ENCODE measurements around the gene UTP3. TPM values are rescaled to one million over a fixed set of nuclear protein-coding genes. Genes with fewer than 3 reads are reported as not detected.

The UTP3 gene
- total and polyA plus RNA-seq, 9 of the 15 experiments (the other 6 are each of a cell fraction or from before 2014, with no cell fraction given), result 11.9 to 69.3 (median 34.0) TPM

DNA sequence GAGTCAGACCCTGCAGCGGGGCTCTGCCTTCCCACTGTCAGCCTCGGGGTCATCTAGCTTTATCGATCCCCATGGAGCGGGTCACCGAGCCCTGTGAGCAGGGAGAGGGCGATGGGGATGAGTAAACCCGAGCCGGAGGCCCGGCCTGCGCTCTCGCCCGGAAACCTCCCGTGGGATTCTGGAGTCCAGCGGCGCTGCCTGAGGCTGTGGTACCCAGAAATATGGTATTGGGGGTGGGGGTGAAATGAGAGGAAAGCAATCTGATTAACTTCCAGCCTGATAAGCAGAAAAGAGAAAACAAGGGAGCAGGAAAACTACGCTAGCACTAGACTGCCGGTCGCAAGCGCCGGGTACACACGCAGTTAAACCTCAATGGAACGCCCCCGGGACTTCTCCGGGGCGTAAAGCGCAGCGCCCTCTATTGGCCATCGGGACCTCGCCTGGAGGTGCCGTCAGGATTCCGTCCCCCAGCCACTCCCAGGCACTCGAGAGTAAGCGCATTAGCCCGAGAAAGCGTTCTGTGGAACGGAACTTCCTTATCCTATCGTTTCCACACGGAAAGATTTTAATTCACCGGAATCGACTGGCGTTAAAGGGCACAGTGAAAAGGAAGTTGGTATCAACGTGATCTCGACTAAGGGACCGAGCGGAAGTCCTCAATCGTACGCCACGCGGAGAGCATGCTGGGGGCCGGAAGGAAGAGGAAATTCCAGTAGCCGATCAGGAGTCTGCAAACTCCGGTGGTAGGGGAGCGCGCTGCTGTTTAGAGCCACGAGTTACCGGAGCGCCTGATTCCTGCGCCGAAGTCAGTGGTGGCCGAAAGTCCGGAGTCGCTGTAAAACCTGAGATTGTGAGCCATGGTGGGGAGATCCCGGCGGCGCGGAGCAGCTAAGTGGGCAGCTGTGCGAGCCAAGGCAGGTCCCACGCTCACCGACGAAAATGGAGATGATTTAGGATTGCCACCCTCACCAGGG lies at the start of gene UTP3 (continued):
- TF ChIP-seq, protein P1, sequence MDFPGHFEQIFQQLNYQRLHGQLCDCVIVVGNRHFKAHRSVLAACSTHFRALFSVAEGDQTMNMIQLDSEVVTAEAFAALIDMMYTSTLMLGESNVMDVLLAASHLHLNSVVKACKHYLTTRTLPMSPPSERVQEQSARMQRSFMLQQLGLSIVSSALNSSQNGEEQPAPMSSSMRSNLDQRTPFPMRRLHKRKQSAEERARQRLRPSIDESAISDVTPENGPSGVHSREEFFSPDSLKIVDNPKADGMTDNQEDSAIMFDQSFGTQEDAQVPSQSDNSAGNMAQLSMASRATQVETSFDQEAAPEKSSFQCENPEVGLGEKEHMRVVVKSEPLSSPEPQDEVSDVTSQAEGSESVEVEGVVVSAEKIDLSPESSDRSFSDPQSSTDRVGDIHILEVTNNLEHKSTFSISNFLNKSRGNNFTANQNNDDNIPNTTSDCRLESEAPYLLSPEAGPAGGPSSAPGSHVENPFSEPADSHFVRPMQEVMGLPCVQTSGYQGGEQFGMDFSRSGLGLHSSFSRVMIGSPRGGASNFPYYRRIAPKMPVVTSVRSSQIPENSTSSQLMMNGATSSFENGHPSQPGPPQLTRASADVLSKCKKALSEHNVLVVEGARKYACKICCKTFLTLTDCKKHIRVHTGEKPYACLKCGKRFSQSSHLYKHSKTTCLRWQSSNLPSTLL (IDR thresholded peaks at IDR 0.05), result no peak
- peak; percentile 70; the same call in 1 of the 2 replicates for TF ChIP-seq ZBTB7A (IDR thresholded peaks at IDR 0.05; ENCODE audit: borderline replicate concordance, control insufficient read depth, low read depth, low read length)
- TF ChIP-seq ZNF324 (CRISPR knock-in tag; IDR thresholded peaks at IDR 0.05), result no peak
- TF ChIP-seq ZNF695 (CRISPR knock-in tag; IDR thresholded peaks at IDR 0.05), result no peak
- no peak for TF ChIP-seq YBX1 (IDR thresholded peaks at IDR 0.05)
- TF ChIP-seq, protein P2, sequence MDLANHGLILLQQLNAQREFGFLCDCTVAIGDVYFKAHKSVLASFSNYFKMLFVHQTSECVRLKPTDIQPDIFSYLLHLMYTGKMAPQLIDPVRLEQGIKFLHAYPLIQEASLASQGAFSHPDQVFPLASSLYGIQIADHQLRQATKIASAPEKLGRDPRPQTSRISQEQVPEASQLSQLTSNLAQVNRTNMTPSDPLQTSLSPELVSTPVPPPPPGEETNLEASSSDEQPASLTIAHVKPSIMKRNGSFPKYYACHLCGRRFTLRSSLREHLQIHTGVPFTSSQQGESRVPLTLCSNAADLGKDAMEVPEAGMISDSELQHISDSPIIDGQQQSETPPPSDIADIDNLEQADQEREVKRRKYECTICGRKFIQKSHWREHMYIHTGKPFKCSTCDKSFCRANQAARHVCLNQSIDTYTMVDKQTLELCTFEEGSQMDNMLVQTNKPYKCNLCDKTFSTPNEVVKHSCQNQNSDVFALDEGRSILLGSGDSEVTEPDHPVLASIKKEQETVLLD (IDR thresholded peaks at IDR 0.05), result peak; percentile 90
- TF ChIP-seq KAT8 (IDR thresholded peaks at IDR 0.05; ENCODE audit: low read depth), result no peak
- TF ChIP-seq, protein P3, sequence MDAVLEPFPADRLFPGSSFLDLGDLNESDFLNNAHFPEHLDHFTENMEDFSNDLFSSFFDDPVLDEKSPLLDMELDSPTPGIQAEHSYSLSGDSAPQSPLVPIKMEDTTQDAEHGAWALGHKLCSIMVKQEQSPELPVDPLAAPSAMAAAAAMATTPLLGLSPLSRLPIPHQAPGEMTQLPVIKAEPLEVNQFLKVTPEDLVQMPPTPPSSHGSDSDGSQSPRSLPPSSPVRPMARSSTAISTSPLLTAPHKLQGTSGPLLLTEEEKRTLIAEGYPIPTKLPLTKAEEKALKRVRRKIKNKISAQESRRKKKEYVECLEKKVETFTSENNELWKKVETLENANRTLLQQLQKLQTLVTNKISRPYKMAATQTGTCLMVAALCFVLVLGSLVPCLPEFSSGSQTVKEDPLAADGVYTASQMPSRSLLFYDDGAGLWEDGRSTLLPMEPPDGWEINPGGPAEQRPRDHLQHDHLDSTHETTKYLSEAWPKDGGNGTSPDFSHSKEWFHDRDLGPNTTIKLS (IDR thresholded peaks at IDR 0.05; ENCODE audit: borderline replicate concordance, low read depth), result peak; percentile 92
- TF ChIP-seq ZNF830 (CRISPR knock-in tag; IDR thresholded peaks at IDR 0.05), result no peak
- TF ChIP-seq MYBL2 (IDR thresholded peaks at IDR 0.05; ENCODE audit: low read depth), result no peak
- TF ChIP-seq MYBL2 (CRISPR knock-in tag; IDR thresholded peaks at IDR 0.05; ENCODE audit: borderline replicate concordance), result no peak
- TF ChIP-seq PURB (CRISPR knock-in tag; IDR thresholded peaks at IDR 0.05; ENCODE audit: low read depth), result no peak
- no peak for TF ChIP-seq FUS (optimal IDR thresholded peaks at IDR 0.05; ENCODE audit: low read depth, low read length)
- no peak for TF ChIP-seq PCBP2 (IDR thresholded peaks at IDR 0.05; ENCODE audit: low read depth, low read length, poor library complexity, severe bottlenecking)
- TF ChIP-seq TAF7 (tag; IDR thresholded peaks at IDR 0.05), result peak; percentile 41
- TF ChIP-seq, protein P4, sequence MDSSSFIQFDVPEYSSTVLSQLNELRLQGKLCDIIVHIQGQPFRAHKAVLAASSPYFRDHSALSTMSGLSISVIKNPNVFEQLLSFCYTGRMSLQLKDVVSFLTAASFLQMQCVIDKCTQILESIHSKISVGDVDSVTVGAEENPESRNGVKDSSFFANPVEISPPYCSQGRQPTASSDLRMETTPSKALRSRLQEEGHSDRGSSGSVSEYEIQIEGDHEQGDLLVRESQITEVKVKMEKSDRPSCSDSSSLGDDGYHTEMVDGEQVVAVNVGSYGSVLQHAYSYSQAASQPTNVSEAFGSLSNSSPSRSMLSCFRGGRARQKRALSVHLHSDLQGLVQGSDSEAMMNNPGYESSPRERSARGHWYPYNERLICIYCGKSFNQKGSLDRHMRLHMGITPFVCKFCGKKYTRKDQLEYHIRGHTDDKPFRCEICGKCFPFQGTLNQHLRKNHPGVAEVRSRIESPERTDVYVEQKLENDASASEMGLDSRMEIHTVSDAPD (CRISPR knock-in tag; IDR thresholded peaks at IDR 0.05), result no peak
- TF ChIP-seq KDM2B (CRISPR knock-in tag; IDR thresholded peaks at IDR 0.05), result peak; percentile 87
- no peak for TF ChIP-seq TFAM (CRISPR knock-in tag; conservative IDR thresholded peaks at IDR 0.05)
- TF ChIP-seq, protein P5, sequence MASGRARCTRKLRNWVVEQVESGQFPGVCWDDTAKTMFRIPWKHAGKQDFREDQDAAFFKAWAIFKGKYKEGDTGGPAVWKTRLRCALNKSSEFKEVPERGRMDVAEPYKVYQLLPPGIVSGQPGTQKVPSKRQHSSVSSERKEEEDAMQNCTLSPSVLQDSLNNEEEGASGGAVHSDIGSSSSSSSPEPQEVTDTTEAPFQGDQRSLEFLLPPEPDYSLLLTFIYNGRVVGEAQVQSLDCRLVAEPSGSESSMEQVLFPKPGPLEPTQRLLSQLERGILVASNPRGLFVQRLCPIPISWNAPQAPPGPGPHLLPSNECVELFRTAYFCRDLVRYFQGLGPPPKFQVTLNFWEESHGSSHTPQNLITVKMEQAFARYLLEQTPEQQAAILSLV (tag; IDR thresholded peaks at IDR 0.05), result no peak
- TF ChIP-seq NR2C1 (IDR thresholded peaks at IDR 0.05), result peak; percentile 84
- TF ChIP-seq NR2C1 (tag; IDR thresholded peaks at IDR 0.05), result peak; percentile 92

Measured in K562 (cell line).